GM19452 (cell line): ENCODE results near the gene FAM161B.

Experiments
- ATAC-seq: cut with Tn5 transposase; IDR thresholded peaks from one replicate; pipeline ENCODE4 v1.9.1; 2021; ENCODE audit not compliant: unreplicated experiment

The FAM161B gene

GRCh38 chr14:73884438-73885190 is 65.3 kb downstream of the FAM161B start:
- ATAC-seq: no peak
